HG02610 (cell line): ENCODE measurements around the gene P2RX2.

ENCODE experiments used
- ATAC-seq: cut with Tn5 transposase; IDR thresholded peaks from one replicate; pipeline ENCODE4 v1.9.1; 2021; ENCODE audit warnings: mild to moderate bottlenecking, moderate library complexity; ENCODE audit not compliant: unreplicated experiment

P2RX2 gene

GRCh38 chr12:132619386-132620112, 973 bp downstream of the P2RX2 start:
- ATAC-seq = no peak

- no peak for ATAC-seq
These were observed 1.7 kb downstream of the P2RX2 start for GRCh38 chr12:132620113-132620898.

DNA sequence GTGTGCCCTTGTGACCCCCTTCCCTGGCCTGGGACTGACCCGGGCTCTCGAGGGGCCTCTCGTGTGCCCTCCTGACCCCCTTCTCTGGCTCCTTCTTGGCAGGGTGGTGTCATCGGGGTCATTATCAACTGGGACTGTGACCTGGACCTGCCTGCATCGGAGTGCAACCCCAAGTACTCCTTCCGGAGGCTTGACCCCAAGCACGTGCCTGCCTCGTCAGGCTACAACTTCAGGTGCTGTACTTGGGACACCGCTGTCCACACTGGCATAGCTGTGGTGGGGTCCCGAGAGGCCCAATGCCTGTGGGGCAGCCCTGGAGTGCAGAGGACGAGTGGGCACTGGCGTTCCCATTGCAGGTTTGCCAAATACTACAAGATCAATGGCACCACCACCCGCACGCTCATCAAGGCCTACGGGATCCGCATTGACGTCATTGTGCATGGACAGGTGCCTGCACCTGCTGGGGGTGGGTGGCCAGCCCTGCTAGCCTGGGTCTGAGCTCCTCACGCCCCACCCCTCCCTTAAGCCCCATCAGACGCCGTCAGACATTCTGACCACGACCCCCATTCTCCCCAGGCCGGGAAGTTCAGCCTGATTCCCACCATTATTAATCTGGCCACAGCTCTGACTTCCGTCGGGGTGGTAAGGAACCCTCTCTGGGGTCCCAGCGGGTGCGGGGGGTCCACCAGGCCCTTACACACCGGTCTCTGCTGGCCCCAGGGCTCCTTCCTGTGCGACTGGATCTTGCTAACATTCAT, 2.5 kb downstream of the P2RX2 start:
- ATAC-seq = no peak

GRCh38 chr12:132621657-132622435, 3.3 kb downstream of the P2RX2 start:
- ATAC-seq = no peak

DNA sequence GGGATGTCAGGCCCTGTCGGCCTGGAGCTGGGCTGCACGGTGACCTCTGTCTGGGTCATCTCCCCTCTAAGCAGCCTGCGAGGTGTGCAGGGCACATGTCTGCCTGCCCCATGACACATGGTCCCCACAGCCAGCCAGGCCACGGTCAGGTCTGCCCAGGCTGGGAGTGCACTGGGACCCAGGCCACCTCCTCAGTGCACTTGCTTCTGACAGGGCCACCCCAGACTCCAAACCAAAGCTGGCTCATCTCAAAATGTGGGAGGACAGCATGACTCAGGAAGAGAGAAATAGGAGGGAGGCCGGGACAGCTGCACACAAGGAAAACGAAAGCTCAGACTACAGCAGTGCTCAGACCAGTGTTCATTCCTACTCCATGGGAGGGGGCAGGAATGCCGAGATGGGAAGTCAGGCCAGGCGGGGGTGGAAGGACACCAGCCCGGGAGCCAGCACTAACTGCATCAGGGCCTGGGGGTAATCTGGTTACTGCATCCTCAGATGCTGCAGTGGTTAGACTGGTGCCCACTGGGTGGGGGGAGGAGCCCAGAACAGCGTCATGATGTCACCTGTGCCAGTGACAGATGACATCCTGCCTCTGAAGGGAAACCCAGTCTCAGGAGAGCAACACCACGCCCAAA, 4.0 kb downstream of the P2RX2 start:
- ATAC-seq = no peak

DNA sequence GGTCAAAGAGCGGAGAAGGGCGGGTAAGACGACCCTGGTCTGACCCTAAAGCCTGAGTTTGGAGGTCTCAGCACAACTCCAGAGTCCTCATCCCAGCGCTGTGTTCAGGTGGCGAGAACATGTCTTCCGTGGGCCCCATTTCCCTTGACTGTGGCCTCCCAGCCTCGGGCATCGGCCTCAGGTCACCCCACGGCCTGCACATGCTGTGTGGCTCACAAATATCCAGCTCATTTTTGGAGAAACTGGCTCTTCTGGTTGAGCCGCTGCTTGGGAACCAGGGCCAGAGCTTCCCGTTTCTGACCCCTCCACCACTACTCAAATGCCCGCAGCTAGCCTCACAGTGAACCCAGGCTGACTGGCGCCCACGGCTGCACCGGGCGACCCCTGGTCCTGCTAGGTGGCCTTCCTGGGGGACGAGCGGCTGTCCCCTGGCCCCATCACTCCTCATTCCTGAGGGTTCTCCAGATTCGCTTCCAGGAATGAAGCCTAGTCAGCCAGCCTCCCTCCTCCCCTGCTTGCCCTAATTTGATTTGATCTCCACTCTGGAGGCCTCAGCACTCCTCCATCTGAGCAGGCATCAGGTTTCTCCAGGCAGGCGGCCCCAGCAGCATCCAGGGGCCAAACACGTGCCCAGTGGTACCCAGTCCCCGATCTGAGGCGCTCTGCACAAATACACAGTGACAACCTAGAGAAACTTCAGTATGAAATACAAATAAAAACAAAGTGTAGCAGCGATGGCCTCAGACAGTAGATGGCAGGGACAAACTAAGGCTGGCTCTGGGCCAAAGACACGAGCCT, 4.7 kb downstream of the P2RX2 start:
- ATAC-seq = no peak

DNA sequence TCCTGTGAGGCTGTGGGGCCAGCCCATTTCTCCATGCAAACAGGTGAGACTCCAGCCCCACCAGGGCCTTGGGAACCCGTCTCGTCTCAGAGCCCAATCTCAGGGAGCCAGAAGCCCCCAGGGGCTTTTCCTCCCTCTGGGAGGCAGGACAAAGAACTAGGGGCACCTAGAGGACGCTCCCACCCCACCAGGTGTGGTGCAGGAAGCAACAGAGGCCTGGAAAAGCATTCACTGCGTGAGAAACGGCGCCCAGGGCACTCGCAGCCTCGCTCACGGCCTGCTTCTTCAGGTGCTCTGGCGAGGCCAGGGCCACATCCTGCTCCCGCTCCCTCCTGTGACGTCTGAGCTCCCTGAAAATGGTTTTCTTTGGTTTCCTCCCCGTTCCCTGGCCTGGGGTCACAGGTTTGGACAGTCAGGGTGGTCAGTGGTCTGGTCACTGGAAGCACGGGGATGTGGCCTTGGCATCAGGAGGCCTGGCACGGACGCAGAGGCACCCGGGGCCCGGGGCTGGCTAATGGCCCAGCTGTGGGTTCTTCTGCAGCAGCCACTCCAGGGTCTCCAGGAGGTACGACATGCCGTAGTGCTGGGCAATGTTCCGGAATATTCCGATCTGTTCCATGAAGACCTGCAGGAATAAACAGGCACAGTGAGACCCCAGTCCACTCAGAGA, 5.7 kb downstream of the P2RX2 start:
- no peak for ATAC-seq

- no peak for ATAC-seq
These were observed 6.5 kb downstream of the P2RX2 start for GRCh38 chr12:132624910-132625630.

- ATAC-seq = no peak
These were observed 7.3 kb downstream of the P2RX2 start for GRCh38 chr12:132625731-132626430.

- no peak for ATAC-seq
These were observed 10.8 kb downstream of the P2RX2 start for GRCh38 chr12:132629330-132629729.

DNA sequence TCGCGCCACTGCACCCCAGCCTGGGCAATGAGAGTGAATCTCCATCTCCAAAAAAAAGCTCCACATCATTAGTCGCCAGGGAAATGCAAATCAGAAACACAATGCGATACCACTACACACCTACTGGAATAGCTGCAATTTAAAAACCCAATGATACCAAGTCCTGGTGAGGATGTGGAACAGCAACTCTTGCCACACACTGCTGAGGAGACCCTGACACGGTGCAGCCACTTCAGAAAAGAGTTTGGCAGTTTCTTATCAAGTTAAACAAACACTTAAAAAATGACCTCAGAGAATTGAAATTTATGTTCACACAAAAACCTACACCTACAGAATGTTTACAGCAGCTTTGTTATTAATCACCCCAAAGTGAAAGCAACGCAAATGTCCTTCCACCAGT, 12.1 kb downstream of the P2RX2 start:
- no peak for ATAC-seq

GRCh38 chr12:132631666-132632065, 13.1 kb downstream of the P2RX2 start:
- ATAC-seq = no peak

DNA sequence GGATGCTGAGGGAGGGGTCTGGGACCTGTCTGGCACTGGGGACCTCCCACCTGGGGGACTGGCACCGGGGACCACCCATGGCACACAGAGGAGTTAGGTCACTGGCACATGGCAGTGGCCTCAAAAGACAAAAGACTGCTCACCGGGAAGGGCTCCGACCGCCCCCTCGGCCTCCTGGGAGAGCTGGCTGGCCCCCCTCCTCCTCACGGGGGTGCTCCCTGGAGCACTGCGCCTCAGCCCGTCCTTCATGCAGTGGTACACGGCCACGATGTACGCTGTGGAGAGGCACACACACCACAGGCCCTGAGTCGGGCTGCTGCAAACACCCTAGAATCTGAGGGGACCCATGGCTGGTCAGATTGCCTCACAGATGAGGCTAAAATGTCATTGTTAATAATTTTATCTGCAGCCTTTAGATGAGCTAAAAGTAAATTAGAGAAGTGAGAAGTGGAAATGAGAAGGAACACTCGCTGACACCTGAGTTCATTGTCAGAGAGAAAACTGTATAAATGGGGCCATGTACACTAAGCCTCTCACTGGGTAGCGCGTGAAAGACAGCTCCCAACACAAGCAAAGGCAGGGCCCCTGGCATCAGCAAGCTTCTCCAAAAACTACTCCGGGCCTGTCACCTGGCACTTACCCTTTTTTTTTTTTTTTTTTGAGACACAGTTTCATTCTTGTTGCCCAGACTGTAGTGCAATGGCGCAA, 14.1 kb downstream of the P2RX2 start:
- no peak for ATAC-seq

DNA sequence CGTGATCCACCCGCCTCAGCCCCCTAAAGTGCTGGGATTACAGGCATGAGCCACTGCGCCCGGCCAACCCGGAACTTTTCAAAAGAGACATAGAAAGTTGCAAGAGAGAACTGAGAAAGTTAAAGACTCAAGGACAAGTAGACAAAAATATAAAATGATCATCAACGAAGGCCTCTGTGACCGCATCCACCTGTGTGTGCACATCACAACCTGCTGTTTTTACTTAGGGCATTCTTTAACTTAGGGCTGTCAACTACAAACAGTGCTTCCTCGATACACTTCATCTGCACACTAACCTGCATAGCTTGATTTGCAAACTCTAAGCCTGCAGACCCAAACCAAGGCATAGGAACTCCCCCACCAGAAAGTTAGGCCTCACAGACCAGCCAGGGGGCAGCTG, 14.8 kb downstream of the P2RX2 start:
- no peak for ATAC-seq

DNA sequence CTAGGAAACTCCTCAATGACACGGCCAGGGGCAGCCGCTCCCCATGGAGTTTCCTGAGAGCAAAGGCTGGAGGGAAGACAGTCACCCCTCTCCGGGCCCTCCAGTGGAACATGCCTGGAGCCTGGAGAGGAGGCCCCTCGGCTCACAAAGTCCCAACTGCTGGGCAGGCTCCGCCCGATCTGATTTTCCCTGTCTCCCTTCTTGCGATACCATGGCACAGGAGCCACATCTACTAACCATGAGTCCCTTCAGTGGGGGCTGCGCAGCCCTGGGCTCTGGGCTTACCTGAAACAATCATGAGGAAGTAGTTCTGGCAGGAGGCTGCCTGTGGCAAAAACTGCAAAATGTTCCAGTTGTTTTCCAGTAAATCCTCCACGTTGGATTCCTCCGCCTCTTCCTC, 15.3 kb downstream of the P2RX2 start:
- no peak for ATAC-seq

GRCh38 chr12:132634411-132634990, 15.9 kb downstream of the P2RX2 start:
- no peak for ATAC-seq
